Activated T-cell treated with anti-CD3 and anti-CD28 coated beads, Interleukin-2, amount 50 U/mL, for 24 hours (primary cell): ENCODE measurements around the gene ACTL8.

ENCODE experiments used
- DNase-seq: peaks from one replicate; pipeline ENCODE4 v3.0.0-alpha.2; 2020
- H3K27ac Mint-ChIP-seq: 2 replicates; pipeline ENCODE4 v1.8.0; 2020; ENCODE audit warnings: mild to moderate bottlenecking, mixed read lengths
- H3K27me3 Mint-ChIP-seq: 2 replicates; pipeline ENCODE4 v1.8.0; 2020; ENCODE audit warnings: mixed read lengths
- H3K36me3 Mint-ChIP-seq: 2 replicates; pipeline ENCODE4 v1.8.0; 2020; ENCODE audit warnings: low read depth, mixed read lengths
- H3K4me1 Mint-ChIP-seq: 2 replicates; pipeline ENCODE4 v1.8.0; 2020; ENCODE audit warnings: low read depth, mixed read lengths
- H3K4me3 Mint-ChIP-seq: 2 replicates; pipeline ENCODE4 v1.8.0; 2020; ENCODE audit warnings: mild to moderate bottlenecking, moderate library complexity, mixed read lengths
- H3K9me3 Mint-ChIP-seq: 2 replicates; pipeline ENCODE4 v1.8.0; 2020; ENCODE audit warnings: mixed read lengths

ACTL8 gene

DNA sequence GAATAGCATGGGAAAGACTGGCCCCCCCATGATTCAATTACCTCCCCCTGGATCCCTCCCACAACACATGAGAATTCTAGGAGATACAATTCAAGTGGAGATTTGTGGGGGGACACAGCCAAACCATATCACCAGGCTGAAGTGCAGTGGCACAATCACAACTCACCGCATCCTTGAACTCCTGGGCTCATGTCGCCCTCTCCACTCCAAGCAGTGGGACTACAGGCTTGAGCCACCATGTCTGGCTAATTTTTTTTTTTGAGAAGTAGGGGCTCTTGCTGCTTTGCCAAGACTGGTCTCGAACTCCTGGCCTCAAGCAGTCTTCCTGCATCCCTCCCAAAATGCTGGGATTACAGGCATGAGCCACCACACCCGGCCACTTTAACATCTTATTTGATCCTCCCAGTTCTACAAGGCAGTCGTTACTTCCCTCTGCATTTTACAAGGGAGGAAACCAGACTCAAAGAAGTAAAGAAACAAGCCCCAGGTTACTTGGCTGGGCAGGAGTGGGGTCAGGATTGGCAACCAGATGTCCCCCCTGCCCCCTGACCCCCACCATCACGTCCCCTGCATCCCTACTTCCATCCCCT, 26.9 kb upstream of the ACTL8 start:
- H3K4me1 Mint-ChIP-seq: no peaks in the 10 kb centered on the region
- H3K36me3 Mint-ChIP-seq: no peaks in the 10 kb centered on the region
- H3K27ac Mint-ChIP-seq: no peak overlapping the region
- peaks cover 8% of the 10 kb centered on the region for H3K27me3 Mint-ChIP-seq
- H3K4me3 Mint-ChIP-seq: no peak overlapping the region
- H3K9me3 Mint-ChIP-seq: no peaks in the 10 kb centered on the region
- DNase-seq: no peak

DNA sequence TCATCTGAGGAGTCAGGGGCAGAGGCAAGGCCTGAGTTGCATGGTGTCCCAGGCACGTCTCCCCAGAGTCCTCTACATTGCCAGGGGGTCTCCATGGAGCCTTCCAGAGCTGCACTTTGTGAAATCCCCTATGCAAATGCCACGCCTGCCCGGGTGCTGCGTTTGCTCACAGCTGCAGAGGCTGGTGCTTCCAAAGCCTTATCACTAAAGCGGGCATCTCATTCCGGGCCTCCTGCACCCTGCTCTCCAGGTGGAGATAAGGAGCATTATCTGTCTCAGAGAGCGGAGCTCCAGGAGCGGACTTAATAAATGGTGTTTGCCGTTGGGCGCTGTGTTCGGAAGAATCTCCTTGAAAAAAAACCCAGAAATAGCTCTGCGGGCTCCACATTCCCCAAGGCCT, 25.9 kb upstream of the ACTL8 start:
- Mint-ChIP-seq H3K27me3 (peaks cover 8% of the 10 kb centered on the region), H3K4me1 (no peaks in the 10 kb centered on the region), H3K27ac (no peak overlapping the region), H3K4me3 (no peak overlapping the region), H3K9me3 (no peaks in the 10 kb centered on the region), H3K36me3 (no peaks in the 10 kb centered on the region)
- no peak for DNase-seq

DNA sequence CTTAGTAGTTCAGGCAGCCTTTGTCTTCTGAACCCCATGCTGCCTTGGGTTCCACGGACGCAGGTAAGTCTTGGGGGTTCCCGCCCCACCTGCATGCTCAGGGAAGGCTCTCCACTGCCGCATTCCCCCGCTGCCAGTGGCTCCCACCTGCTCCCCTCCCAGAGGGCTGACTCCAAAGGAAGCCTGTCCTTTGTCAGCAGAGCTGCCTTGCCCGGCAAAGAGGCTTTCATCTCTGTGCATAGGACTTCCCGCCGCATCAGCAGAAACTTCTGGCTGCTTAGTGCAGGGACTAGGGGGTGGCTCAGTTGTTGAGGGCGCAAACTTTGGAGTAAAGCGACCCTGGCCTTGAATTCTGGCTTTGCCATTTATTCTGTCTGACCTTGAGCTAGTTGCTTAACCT, 25.2 kb upstream of the ACTL8 start:
- Mint-ChIP-seq H3K4me3 (no peak overlapping the region), H3K27ac (no peak overlapping the region), H3K4me1 (no peaks in the 10 kb centered on the region), H3K9me3 (no peaks in the 10 kb centered on the region), H3K27me3 (peaks cover 8% of the 10 kb centered on the region), H3K36me3 (no peaks in the 10 kb centered on the region)
- DNase-seq: no peak

DNA sequence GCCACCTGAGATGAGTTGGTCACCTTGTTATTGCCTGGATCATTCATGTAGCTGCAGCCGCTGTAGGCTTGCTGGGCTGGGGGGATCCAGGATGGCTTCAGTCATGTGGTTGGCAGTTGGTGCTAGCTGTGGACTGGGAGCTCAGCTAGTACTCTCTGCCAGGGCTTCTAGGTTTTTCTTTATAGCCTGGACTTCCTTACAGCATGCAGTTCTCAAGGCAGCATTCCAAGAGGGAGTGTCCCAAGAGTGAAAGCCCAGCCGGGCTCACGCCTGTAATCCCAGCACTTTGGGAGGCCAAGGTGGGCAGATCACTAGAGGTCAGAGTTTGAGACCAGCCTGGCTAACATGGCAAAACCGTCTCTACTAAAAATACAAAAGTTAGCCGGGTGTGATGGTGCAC, 23.7 kb upstream of the ACTL8 start:
- Mint-ChIP-seq H3K27me3 (peaks cover 4% of the 10 kb centered on the region), H3K4me1 (no peaks in the 10 kb centered on the region), H3K4me3 (no peak overlapping the region), H3K27ac (no peak overlapping the region), H3K9me3 (no peaks in the 10 kb centered on the region), H3K36me3 (no peaks in the 10 kb centered on the region)
- DNase-seq: no peak

DNA sequence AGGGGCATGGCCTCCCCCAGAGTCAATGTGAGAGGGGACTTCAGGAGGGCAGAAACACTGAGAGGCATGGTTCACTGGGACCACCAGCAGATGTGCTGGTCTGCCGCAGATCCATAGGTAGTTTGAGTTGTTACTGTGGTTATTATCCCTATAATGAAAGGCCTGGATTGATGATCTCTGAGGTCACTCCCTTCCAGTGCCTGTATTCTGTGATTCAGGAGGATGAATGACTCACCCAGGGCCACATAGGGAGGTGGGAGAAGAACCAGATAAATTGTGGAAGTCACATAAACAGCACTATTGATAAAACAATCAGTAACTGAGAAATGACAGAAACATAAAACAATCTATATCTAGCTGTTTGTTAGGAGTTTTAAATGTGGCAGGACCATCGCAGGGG, 22.7 kb upstream of the ACTL8 start:
- DNase-seq: no peak
- Mint-ChIP-seq H3K27ac (no peak overlapping the region), H3K9me3 (no peaks in the 10 kb centered on the region), H3K36me3 (no peaks in the 10 kb centered on the region), H3K27me3 (peaks cover 4% of the 10 kb centered on the region), H3K4me3 (no peak overlapping the region), H3K4me1 (no peaks in the 10 kb centered on the region)

DNA sequence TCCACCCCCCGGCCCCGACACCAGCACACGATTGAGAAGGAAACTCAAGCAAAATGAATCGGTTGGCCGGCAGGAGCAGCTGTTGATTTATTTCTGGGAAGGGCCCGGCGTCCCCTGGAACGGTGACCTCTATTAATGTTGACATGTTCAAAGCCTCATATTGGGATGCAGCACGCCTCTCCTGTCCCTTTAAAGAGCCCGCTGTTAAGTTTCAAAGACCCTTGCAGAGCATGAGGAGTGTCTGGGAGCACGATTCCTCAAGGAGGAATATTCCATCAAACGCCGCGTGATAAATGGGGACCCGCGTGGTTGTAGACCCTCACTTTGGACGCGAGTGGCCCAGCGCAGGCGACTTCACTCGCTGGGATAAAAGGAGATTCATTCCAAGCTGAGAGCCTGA, 21.5 kb upstream of the ACTL8 start:
- H3K27ac Mint-ChIP-seq: no peak overlapping the region
- peaks cover 5% of the 10 kb centered on the region for H3K27me3 Mint-ChIP-seq
- no peak for DNase-seq
- H3K4me1 Mint-ChIP-seq: no peaks in the 10 kb centered on the region
- no peak overlapping the region for H3K4me3 Mint-ChIP-seq
- no peaks in the 10 kb centered on the region for H3K9me3 Mint-ChIP-seq
- H3K36me3 Mint-ChIP-seq: no peaks in the 10 kb centered on the region

DNA sequence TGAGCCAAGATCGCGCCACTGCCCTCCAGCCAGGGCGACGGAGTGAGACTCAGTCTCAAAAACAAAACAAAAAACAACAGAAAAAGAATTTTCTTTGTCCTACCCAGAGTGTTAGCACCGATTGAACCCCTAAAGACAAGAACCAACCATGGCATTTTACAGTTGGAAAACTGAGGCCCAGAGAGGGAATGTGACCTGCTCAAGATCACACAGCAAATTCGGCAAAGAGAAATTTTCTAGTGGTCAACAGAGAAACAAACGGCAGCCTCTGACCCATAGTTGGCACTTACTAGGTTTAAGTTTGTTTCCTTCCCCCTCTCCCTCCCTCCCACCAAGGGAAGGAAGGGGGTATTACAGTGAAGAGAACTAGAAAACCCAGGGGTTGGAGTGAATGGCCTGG, 20.5 kb upstream of the ACTL8 start:
- Mint-ChIP-seq H3K27me3 (peaks cover 3% of the 10 kb centered on the region), H3K4me1 (no peaks in the 10 kb centered on the region), H3K4me3 (no peak overlapping the region), H3K27ac (no peak overlapping the region), H3K36me3 (no peaks in the 10 kb centered on the region), H3K9me3 (no peaks in the 10 kb centered on the region)
- no peak for DNase-seq

DNA sequence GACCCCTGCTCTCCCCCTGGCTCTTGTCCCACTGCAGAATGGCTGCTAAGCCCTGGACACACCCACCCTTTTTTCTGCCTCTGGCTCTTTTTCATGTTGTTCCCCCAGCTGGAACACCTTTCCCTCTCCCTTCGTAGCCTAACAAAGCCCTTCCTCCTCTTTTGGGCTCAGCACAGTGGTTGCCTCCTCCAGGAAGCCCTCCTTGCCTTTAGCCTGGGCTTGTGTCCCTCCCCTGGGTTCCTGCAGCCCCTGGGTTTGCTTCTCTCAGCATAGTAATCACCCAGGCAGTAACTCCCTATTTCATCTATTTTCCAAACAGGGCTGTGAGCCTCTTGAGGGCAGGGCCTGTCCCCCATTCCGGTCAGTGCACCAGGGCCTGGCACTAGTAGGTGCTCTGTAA, 19.8 kb upstream of the ACTL8 start:
- H3K9me3 Mint-ChIP-seq: no peaks in the 10 kb centered on the region
- H3K27me3 Mint-ChIP-seq: peaks cover 3% of the 10 kb centered on the region
- no peak for DNase-seq
- H3K4me3 Mint-ChIP-seq: no peak overlapping the region
- no peaks in the 10 kb centered on the region for H3K36me3 Mint-ChIP-seq
- no peak overlapping the region for H3K27ac Mint-ChIP-seq
- H3K4me1 Mint-ChIP-seq: no peaks in the 10 kb centered on the region

DNA sequence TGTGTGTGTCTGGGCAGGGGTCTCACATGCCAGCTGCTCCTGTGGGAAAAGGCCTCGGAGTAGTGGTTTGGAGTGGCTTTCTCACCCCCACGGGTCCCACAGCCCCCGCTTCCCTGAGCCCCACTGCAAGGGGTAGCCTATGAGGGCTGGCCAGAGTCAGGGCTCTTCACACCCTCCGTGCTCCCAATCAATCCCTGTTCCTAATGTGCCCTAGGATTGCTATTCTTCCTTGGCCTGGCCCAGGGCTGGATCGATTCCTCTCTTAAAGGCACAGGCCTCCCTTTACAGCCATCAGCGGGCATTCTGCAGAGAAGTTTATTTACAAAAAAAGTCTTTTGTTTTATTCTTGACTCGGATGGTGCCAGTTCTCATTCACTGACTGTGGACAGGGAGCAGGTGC, 19.3 kb upstream of the ACTL8 start:
- no peak overlapping the region for H3K4me3 Mint-ChIP-seq
- no peaks in the 10 kb centered on the region for H3K4me1 Mint-ChIP-seq
- H3K9me3 Mint-ChIP-seq: no peaks in the 10 kb centered on the region
- no peaks in the 10 kb centered on the region for H3K36me3 Mint-ChIP-seq
- peaks cover 8% of the 10 kb centered on the region for H3K27me3 Mint-ChIP-seq
- DNase-seq: no peak
- no peak overlapping the region for H3K27ac Mint-ChIP-seq

DNA sequence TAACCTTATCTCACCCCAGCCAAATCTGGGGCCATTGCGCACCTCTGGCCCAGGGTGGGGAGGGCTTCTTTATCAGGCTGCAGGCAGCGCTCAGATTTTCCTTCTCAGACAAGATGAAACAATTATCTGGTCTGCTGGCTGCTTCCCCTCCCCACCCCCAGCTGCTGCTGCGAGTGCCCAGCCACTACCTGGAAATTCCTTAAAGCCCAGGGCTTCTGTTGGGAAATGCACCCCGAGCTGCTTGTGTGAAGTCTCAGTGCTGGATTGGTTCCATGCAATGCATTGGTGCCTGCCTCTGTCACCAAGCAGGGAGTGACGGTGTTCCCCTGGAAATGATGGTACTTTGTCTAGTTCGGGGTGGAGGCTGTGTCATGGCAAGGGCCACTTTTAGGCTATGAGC, 18.5 kb upstream of the ACTL8 start:
- Mint-ChIP-seq H3K4me3 (no peak overlapping the region), H3K9me3 (no peaks in the 10 kb centered on the region), H3K27me3 (peaks cover 14% of the 10 kb centered on the region), H3K27ac (no peak overlapping the region), H3K4me1 (no peaks in the 10 kb centered on the region), H3K36me3 (no peaks in the 10 kb centered on the region)
- no peak for DNase-seq

DNA sequence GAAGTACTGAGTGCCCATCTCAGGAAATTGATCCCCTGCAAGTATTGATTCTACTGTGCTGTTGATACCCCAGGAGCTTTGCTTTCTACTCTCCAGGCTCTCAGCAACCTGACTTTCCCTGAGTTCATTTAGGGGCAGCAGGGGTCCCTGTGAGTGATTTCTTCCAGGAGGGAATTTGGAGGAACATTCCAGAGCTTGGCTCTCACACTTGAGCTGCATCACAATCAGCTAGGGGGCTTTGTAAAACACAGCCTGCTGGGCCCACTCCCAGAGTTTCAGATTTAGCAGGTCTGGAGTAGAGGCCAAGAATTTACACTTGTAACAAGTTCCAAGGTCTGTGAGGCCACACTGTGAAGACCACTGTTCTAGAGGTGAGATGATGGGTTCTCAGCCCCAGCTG, 16.1 kb upstream of the ACTL8 start:
- DNase-seq: no peak
- H3K27ac Mint-ChIP-seq: no peak overlapping the region
- no peaks in the 10 kb centered on the region for H3K4me1 Mint-ChIP-seq
- H3K4me3 Mint-ChIP-seq: no peak overlapping the region
- peaks cover 31% of the 10 kb centered on the region for H3K27me3 Mint-ChIP-seq
- no peaks in the 10 kb centered on the region for H3K36me3 Mint-ChIP-seq
- H3K9me3 Mint-ChIP-seq: no peaks in the 10 kb centered on the region

DNA sequence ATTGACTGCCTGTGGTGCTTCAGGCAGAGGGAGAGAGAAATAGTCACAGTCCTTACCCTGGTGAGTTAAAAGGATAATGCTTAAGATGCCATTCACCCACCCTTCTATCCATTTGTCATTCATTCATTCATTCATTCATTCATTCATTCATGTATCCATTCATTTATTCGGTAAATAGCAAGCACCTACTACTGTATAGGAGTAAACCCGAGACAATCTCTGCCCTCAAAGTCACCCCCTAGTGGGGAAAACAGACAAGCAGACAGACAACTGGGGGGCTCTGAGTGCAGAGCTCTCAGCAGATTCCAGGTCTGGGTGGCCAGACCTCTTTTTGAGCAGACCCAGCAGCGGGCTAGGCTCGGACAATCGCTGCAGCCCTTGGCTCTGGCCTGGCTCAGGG, 14.1 kb upstream of the ACTL8 start:
- no peak overlapping the region for H3K27ac Mint-ChIP-seq
- peaks cover 38% of the 10 kb centered on the region for H3K27me3 Mint-ChIP-seq
- no peaks in the 10 kb centered on the region for H3K9me3 Mint-ChIP-seq
- no peak for DNase-seq
- H3K4me3 Mint-ChIP-seq: no peak overlapping the region
- H3K4me1 Mint-ChIP-seq: no peaks in the 10 kb centered on the region
- H3K36me3 Mint-ChIP-seq: no peaks in the 10 kb centered on the region

DNA sequence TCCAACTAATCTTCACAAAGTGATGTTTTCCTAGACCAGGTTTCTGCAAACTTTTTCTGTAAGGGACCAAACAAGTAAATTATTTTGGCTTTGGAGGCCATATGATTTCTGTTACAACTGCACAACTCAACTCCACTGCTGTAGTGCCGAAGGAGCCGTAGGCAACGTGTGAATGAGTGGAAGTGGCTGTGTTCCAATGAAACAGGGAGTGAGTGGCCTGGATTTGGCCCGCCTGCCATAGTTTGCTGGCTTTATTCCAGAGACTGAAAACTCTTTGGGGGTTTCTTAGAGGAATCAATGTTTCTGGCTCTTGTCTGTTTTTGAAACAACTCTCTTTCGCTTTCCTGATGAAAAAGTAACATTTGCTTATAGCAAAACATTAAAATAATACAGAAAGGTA, 12.6 kb upstream of the ACTL8 start:
- Mint-ChIP-seq H3K4me3 (no peak overlapping the region), H3K4me1 (no peaks in the 10 kb centered on the region), H3K27me3 (peaks cover 43% of the 10 kb centered on the region), H3K27ac (no peak overlapping the region), H3K36me3 (no peaks in the 10 kb centered on the region), H3K9me3 (no peaks in the 10 kb centered on the region)
- no peak for DNase-seq

DNA sequence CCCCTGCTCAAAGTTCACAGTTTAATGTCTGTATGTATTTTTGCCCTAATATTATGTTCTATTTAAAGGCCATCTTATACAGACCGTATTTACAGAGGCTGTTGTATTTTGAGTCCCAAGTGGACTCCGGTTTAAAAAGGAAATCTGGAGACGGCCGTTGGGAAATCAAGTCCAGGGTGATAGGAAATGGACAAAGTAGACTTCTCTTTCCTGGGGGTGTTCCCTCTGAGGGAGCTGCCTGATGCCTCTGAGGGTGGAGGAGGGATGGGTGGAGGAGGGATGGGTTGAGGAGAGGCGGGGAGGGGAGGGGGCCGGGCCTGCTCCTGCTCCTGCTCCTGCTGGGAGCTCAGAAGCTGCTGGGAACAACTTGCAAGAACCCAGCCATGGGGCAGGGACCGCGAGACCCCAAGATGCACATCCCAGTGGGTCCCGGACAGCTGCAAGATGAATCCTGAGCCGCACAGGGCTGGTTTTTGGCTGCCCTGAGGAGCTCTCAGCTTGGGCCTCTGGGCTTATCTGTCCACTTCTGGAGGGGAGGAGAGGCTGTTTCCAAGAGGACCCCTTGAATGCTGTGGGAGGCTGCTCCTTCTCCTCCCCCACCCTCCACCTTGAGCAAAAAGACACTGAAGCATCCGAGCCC, 12.0 kb upstream of the ACTL8 start:
- no peak overlapping the region for H3K4me3 Mint-ChIP-seq
- H3K9me3 Mint-ChIP-seq: no peaks in the 10 kb centered on the region
- no peaks in the 10 kb centered on the region for H3K4me1 Mint-ChIP-seq
- H3K27ac Mint-ChIP-seq: no peak overlapping the region
- H3K36me3 Mint-ChIP-seq: no peaks in the 10 kb centered on the region
- H3K27me3 Mint-ChIP-seq: peaks cover 43% of the 10 kb centered on the region
- DNase-seq: no peak

DNA sequence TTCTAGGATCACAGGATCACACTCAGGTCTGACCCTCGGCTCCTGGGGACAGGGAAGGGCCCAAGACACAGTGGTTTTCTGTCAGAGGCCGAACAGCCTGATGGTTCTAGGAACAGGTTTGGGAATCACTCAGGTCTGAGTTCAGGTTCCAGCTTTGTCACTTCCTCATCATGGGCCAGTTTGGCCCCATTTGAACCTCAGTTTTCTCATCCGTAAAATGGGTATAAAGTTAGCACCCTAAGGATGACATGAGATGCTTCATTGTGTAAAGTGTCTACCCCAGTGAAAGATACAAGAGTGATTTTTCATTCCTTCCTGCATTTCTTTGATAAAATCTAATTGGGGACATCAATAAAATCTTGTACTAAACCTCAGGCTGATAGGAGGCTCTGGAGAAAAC, 11.2 kb upstream of the ACTL8 start:
- H3K4me1 Mint-ChIP-seq: no peaks in the 10 kb centered on the region
- DNase-seq: no peak
- H3K9me3 Mint-ChIP-seq: no peaks in the 10 kb centered on the region
- no peak overlapping the region for H3K27ac Mint-ChIP-seq
- H3K4me3 Mint-ChIP-seq: no peak overlapping the region
- H3K27me3 Mint-ChIP-seq: peaks cover 40% of the 10 kb centered on the region
- no peaks in the 10 kb centered on the region for H3K36me3 Mint-ChIP-seq
